ENCODE measurements around the gene BAZ2B.

- TF ChIP-seq CTCF (IDR thresholded peaks at IDR 0.05): no peak
- TF ChIP-seq RELA (CRISPR knock-in tag; IDR thresholded peaks at IDR 0.05; ENCODE audit: borderline replicate concordance): no peak
- no peak for TF ChIP-seq ATF3 (CRISPR knock-in tag; conservative IDR thresholded peaks at IDR 0.05)
- TF ChIP-seq MAX (CRISPR knock-in tag; IDR thresholded peaks at IDR 0.05): no peak
- no peak for TF ChIP-seq NFYB (CRISPR knock-in tag; conservative IDR thresholded peaks at IDR 0.05; ENCODE audit: low read depth)
- TF ChIP-seq SP1 (CRISPR knock-in tag; conservative IDR thresholded peaks at IDR 0.05): no peak
- TF ChIP-seq MYBL2 (CRISPR knock-in tag; IDR thresholded peaks at IDR 0.05): no peak
- no peak for TF ChIP-seq ZNF281 (CRISPR knock-in tag; IDR thresholded peaks at IDR 0.05)
Observed at GRCh38 chr2:159623436-159623835, 7.1 kb upstream of the BAZ2B start.

Measured in WTC11 (cell line).